WI38 (cell line): ENCODE data around the gene RPL19.

Experiments
- H3K4me3 ChIP-seq: 2 replicates; pipeline ENCODE4 v1.5.1; 2011; ENCODE audit warnings: low read depth, mild to moderate bottlenecking, control low read depth, low read length
- CTCF ChIP-seq: IDR thresholded peaks from 2 replicates; pipeline ENCODE4 v1.5.1; 2012; ENCODE audit warnings: low read depth, mild to moderate bottlenecking, control low read depth, low read length

Gene RPL19

GRCh38 chr17:39198186-39198566, 1.9 kb upstream of the RPL19 start:
- no peak for TF ChIP-seq CTCF
- H3K4me3 ChIP-seq: peak overlapping the region; percentile 66; the same call in 1 of the 2 replicates

DNA sequence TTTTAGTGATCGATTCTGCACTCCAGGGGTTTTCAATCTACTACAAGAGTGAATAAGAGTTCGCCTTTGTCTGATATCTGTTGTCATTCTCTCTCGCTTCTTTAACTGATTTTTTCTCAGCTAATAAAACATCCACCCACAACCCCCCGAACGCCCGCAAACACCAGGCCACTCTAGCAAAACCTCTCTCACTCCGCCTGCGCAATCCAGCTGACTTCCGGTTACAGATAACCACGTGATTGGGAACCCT, 338 bp upstream of the RPL19 start:
- no peak for TF ChIP-seq CTCF

GRCh38 chr17:39200957-39201510, 951 bp downstream of the RPL19 start:
- H3K4me3 ChIP-seq: peak overlapping the region; percentile 97
- TF ChIP-seq CTCF: no peak

More for the DNA sequence above, 338 bp upstream of the RPL19 start:
- H3K4me3 ChIP-seq: peak overlapping the region; percentile 97

DNA sequence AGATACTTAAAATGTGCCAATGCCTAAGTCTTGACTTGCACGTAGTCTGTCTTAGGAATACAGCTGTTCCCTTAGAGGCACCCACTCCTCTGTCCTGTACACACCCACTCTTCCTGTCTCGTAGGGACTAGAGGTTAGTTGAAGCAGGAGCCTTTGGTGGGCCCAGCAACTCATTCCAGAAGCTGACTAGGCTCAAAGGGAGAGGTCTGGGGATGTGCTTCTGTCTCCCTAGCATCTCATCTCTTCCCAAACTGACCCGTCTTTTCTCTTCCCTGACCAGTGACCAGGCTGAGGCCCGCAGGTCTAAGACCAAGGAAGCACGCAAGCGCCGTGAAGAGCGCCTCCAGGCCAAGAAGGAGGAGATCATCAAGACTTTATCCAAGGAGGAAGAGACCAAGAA, 4.2 kb downstream of the RPL19 start:
- TF ChIP-seq CTCF: no peak
- H3K4me3 ChIP-seq: no peak overlapping the region

GRCh38 chr17:39205112-39205526, 5.0 kb downstream of the RPL19 start:
- H3K4me3 ChIP-seq: no peak overlapping the region
- TF ChIP-seq CTCF: no peak

DNA sequence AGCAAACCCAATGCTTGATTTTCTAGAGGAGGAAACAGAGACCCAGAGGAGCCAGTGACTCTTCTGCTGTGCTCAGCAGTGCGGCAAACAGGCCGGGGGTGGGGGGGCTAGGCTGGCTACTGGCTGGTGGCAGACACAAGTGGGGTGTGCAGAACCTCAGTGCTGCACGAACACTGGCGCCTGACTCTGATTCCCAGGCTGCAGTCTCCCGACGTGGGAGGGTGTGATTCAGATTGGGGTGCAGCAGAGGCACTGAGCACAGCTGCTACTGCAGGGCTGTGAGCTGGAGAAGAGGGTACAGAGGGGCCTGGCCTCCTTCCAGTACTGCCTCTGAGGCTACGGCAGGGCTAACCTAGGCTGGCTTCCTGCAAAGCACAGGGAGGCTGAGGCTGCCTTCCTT, 8.1 kb downstream of the RPL19 start:
- no peak overlapping the region for H3K4me3 ChIP-seq
- no peak for TF ChIP-seq CTCF

- H3K4me3 ChIP-seq: no peak overlapping the region
- no peak for TF ChIP-seq CTCF
Observed at GRCh38 chr17:39208893-39209292, 8.8 kb downstream of the RPL19 start.
